H1 (cell line): ENCODE data around the gene LRRC25. TPM values are rescaled to one million over a fixed set of nuclear protein-coding genes. Genes with fewer than 3 reads are reported as not detected.
"Not testable (repeated sequence)": the region's sequence is repeated elsewhere in the genome, so short reads cannot be mapped to it uniquely, and the experiment has no call there.

Experiments used
- CTCF ChIA-PET: fragments of 300-600 bp; sonication (Branson Sonifier 250); formaldehyde crosslinking; loops from one replicate; lab custom pipeline; 2021; ENCODE audit not compliant: partially characterized antibody; lab: Charles Lee
- POLR2A ChIA-PET: fragments of 300-600 bp; sonication (Branson Sonifier 250); formaldehyde crosslinking; loops from one replicate; lab custom pipeline; 2021; ENCODE audit warnings: inconsistent platforms; ENCODE audit not compliant: partially characterized antibody; lab: Charles Lee
- DNase-seq, 2 experiments: peaks; one replicate each; pipeline versions ENCODE4 v3.0.0 to v3.0.0-alpha.2; 2010 to 2022; ENCODE audit warnings: low spot score in 2 of 2, low read depth in 1 of 2, mixed read lengths in 1 of 2
- FAIRE-seq: peaks from 2 replicates; lab custom pipeline; 2011; peaks lifted over from hg19 to GRCh38; lab: Jason Lieb, UNC
- H2AFZ ChIP-seq: 2 replicates; pipeline ENCODE4 v1.8.1; 2012; ENCODE audit warnings: low read length, inconsistent platforms
- H2AK5ac ChIP-seq: 2 replicates; pipeline ENCODE4 v1.6.1; 2013; ENCODE audit warnings: low read depth, low read length
- H2BK120ac ChIP-seq: replicated peaks from 2 replicates; pipeline ENCODE3; 2013; ENCODE audit warnings: low read depth, low read length, inconsistent platforms
- H2BK12ac ChIP-seq: 2 replicates; pipeline ENCODE4 v1.6.1; 2013; ENCODE audit warnings: low read depth, low read length
- H2BK15ac ChIP-seq: 2 replicates; pipeline ENCODE4 v1.6.1; 2013; ENCODE audit warnings: low read length
- H2BK20ac ChIP-seq: 2 replicates; pipeline ENCODE4 v1.6.1; 2013; ENCODE audit warnings: low read length
- H2BK5ac ChIP-seq: 2 replicates; pipeline ENCODE4 v1.6.1; 2013; ENCODE audit warnings: low read depth, low read length
- H3K14ac ChIP-seq: 2 replicates; pipeline ENCODE4 v1.6.1; 2013; ENCODE audit warnings: inconsistent platforms; ENCODE audit not compliant: insufficient read length
- H3K18ac ChIP-seq: 2 replicates; pipeline ENCODE4 v1.6.1; 2013; ENCODE audit warnings: low read length; ENCODE audit errors: extremely low read depth
- H3K23ac ChIP-seq: 2 replicates; pipeline ENCODE4 v1.6.1; 2013; ENCODE audit warnings: inconsistent platforms; ENCODE audit not compliant: insufficient read length
- H3K23me2 ChIP-seq: 2 replicates; pipeline ENCODE4 v1.6.1; 2013; ENCODE audit warnings: low read depth, low read length
- H3K27ac ChIP-seq: 2 replicates; pipeline ENCODE4 v1.6.1; 2011; ENCODE audit warnings: low read depth, low read length, inconsistent platforms
- H3K27me3 ChIP-seq, 4 experiments: replicated peaks in 1 of 4; 1 replicate in 1 of 4; 2 replicates in 3 of 4; pipeline versions ENCODE4 v1.6.1 to v1.8.1; 2011 to 2013; ENCODE audit warnings: low read length in 3 of 4, mild to moderate bottlenecking in 3 of 4, inconsistent platforms in 2 of 4, mixed read lengths in 2 of 4, moderate library complexity in 1 of 4; ENCODE audit not compliant: control insufficient read depth in 3 of 4, insufficient read depth in 3 of 4; ENCODE audit errors: extremely low read depth in 1 of 4
- H3K36me3 ChIP-seq, 4 experiments: 2 replicates each; pipeline versions ENCODE4 v1.6.1 to v1.8.1; 2011 to 2013; ENCODE audit warnings: mild to moderate bottlenecking in 4 of 4, low read length in 3 of 4, moderate library complexity in 2 of 4, control low read depth in 1 of 4, inconsistent platforms in 1 of 4; ENCODE audit not compliant: insufficient read depth in 4 of 4, control insufficient read depth in 2 of 4
- H3K4ac ChIP-seq: replicated peaks from 2 replicates; pipeline ENCODE3; 2013; ENCODE audit warnings: low read length, low read depth, mixed read lengths, inconsistent platforms; ENCODE audit not compliant: insufficient read length
- H3K4me1 ChIP-seq, 4 experiments: replicated peaks in 1 of 4; 1 replicate in 1 of 4; 2 replicates in 3 of 4; pipeline versions ENCODE4 v1.6.1 to v1.8.1; 2011 to 2013; ENCODE audit warnings: low read length in 3 of 4, inconsistent platforms in 2 of 4, mixed read lengths in 1 of 4; ENCODE audit not compliant: insufficient read depth in 4 of 4, control insufficient read depth in 3 of 4
- H3K4me2 ChIP-seq, 2 experiments: 2 replicates each; pipeline versions ENCODE4 v1.6.1 to v1.8.1; 2011 to 2013; ENCODE audit warnings: low read depth in 2 of 2, low read length in 2 of 2, control low read depth in 1 of 2, inconsistent platforms in 1 of 2, mild to moderate bottlenecking in 1 of 2; ENCODE audit not compliant: insufficient read depth in 1 of 2
- H3K4me3 ChIP-seq, 4 experiments: fragments of 200-600, 300-600 bp in 1 of 4; sonication (generic), shearing (Covaris generic), sonication (Bioruptor Twin) in 1 of 4; 2 replicates each; pipeline versions ENCODE4 v1.5.1 to v1.8.1; 2011 to 2016; ENCODE audit warnings: low read length in 4 of 4, low read depth in 3 of 4, control low read depth in 2 of 4, inconsistent platforms in 2 of 4, mild to moderate bottlenecking in 2 of 4, mixed read lengths in 1 of 4, moderate library complexity in 1 of 4; ENCODE audit not compliant: insufficient read depth in 2 of 4; ENCODE audit errors: extremely low read depth in 1 of 4
- H3K56ac ChIP-seq: replicated peaks from 2 replicates; pipeline ENCODE3; 2013; ENCODE audit warnings: low read depth, mild to moderate bottlenecking, mixed read lengths, low read length, inconsistent platforms; ENCODE audit not compliant: insufficient read length
- H3K79me1 ChIP-seq: 2 replicates; pipeline ENCODE4 v1.6.1; 2013; ENCODE audit warnings: low read depth, low read length, control low read depth
- H3K79me2 ChIP-seq, 2 experiments: 2 replicates each; pipeline versions ENCODE4 v1.6.1 to v1.8.1; 2012 to 2013; ENCODE audit warnings: low read length in 2 of 2, mild to moderate bottlenecking in 2 of 2, inconsistent platforms in 1 of 2; ENCODE audit not compliant: insufficient read depth in 2 of 2, control insufficient read depth in 1 of 2
- H3K9ac ChIP-seq, 4 experiments: replicated peaks in 1 of 4; 1 replicate in 1 of 4; 2 replicates in 3 of 4; pipeline versions ENCODE4 v1.6.1 to v1.8.1; 2011 to 2013; ENCODE audit warnings: low read depth in 3 of 4, low read length in 3 of 4, control low read depth in 2 of 4, mild to moderate bottlenecking in 2 of 4, moderate library complexity in 2 of 4, inconsistent platforms in 1 of 4; ENCODE audit errors: extremely low read depth in 1 of 4
- H3K9me3 ChIP-seq, 2 experiments: 2 replicates each; pipeline versions ENCODE4 v1.6.1 to v1.8.1; 2012 to 2013; ENCODE audit warnings: mild to moderate bottlenecking in 2 of 2, moderate library complexity in 2 of 2, control low read depth in 1 of 2, inconsistent platforms in 1 of 2, low read depth in 1 of 2, low read length in 1 of 2, mixed read lengths in 1 of 2; ENCODE audit not compliant: insufficient read depth in 2 of 2
- H4K20me1 ChIP-seq, 2 experiments: replicated peaks in 1 of 2; 2 replicates each; pipeline versions ENCODE3 to v1.8.1; 2011 to 2013; ENCODE audit warnings: inconsistent platforms in 2 of 2, low read length in 2 of 2, mild to moderate bottlenecking in 1 of 2; ENCODE audit not compliant: insufficient read depth in 2 of 2, control insufficient read depth in 1 of 2
- H4K5ac ChIP-seq: 2 replicates; pipeline ENCODE4 v1.6.1; 2013; ENCODE audit warnings: low read length, low read depth, mixed read lengths, inconsistent platforms; ENCODE audit not compliant: insufficient read length
- H4K8ac ChIP-seq: 2 replicates; pipeline ENCODE4 v1.8.0; 2013; ENCODE audit warnings: mild to moderate bottlenecking, moderate library complexity, low read length, inconsistent platforms; ENCODE audit not compliant: insufficient read depth; ENCODE audit errors: extremely low read depth
- H4K91ac ChIP-seq: replicated peaks from 2 replicates; pipeline ENCODE3; 2013; ENCODE audit warnings: low read length, mixed read lengths, inconsistent platforms; ENCODE audit not compliant: insufficient read length
- ASH2L ChIP-seq: fragments of 200-600, 300-600 bp; sonication (generic); IDR thresholded peaks from one replicate; pipeline ENCODE4 v1.7.1; 2017; ENCODE audit warnings: low read length
- HDAC2 ChIP-seq, 2 experiments: fragments of 300-600 bp in 1 of 2; sonication (generic) in 1 of 2; IDR thresholded peaks; 2 replicates each; pipeline ENCODE4 v1.6.1; 2011 to 2012; ENCODE audit warnings: low read depth in 2 of 2, low read length in 2 of 2, mild to moderate bottlenecking in 2 of 2, moderate library complexity in 2 of 2, borderline replicate concordance in 1 of 2, inconsistent platforms in 1 of 2
- NANOG ChIP-seq: IDR thresholded peaks from 2 replicates; pipeline ENCODE4 v1.6.1; 2011; ENCODE audit warnings: low read length, low read depth, mild to moderate bottlenecking, inconsistent platforms; ENCODE audit not compliant: insufficient read depth, poor library complexity, severe bottlenecking
- SIN3A ChIP-seq, 2 experiments: IDR thresholded peaks in 1 of 2; conservative IDR thresholded peaks in 1 of 2; 2 replicates each; pipeline ENCODE4 v1.6.1; 2011 to 2012; ENCODE audit warnings: low read length in 2 of 2, improper control_type of control experiment in 1 of 2, low read depth in 1 of 2, mild to moderate bottlenecking in 1 of 2
- SIX5 ChIP-seq: IDR thresholded peaks from 2 replicates; pipeline ENCODE4 v1.6.1; 2011; ENCODE audit warnings: mild to moderate bottlenecking, low read depth, low read length
- TCF12 ChIP-seq: IDR thresholded peaks from 2 replicates; pipeline ENCODE4 v1.6.1; 2011; ENCODE audit warnings: low read depth, mild to moderate bottlenecking, low read length
- WGBS, 2 experiments: shearing (Covaris generic) in 1 of 2; methylation state at CpG; one replicate each; pipeline versions ENCODE4 v1.1.6 to v1.1.7; 2013 to 2015; ENCODE audit warnings: low lambda C conversion rate in 2 of 2, mixed read lengths in 2 of 2, inconsistent platforms in 1 of 2, low coverage in 1 of 2, missing lambda C conversion rate in 1 of 2; ENCODE audit not compliant: insufficient replicate concordance in 2 of 2, insufficient coverage in 1 of 2, insufficient read length in 1 of 2; ENCODE audit errors: extremely low coverage in 1 of 2, missing lambda C conversion rate in 1 of 2; 5-methylcytosine and 5-hydroxymethylcytosine counted together
- polyA plus RNA-seq, 7 experiments: library from polyadenylated mRNA; depleted of rRNA in 3 of 7; stranded (reverse) in 5 of 7; unstranded in 2 of 7; fragments of >200 nt in 5 of 7; fragments of 200-250 nt in 2 of 7; gene quantifications; 1 replicate in 5 of 7; 2 replicates in 1 of 7; 4 replicates in 1 of 7; pipeline versions ENCODE4 v1.2.1 to v1.2.3, GENCODE V29; 2011 to 2013; ENCODE audit warnings: missing spikeins in 2 of 7, mixed read lengths in 2 of 7
- total RNA-seq: library from RNA; stranded (reverse); fragmentation: NEBNext Ultra II Directional; extraction: Animal tissue kit (Norgen Biotek cat#: 25700); gene quantifications from 2 replicates; pipeline ENCODE4 v1.2.1, GENCODE V29; 2021
- TF ChIP-seq, protein P1 (sequence below): IDR thresholded peaks from 2 replicates; pipeline ENCODE4 v1.6.1; 2012; ENCODE audit warnings: inconsistent platforms

Gene LRRC25
- total and polyA plus RNA-seq, 2 of the 8 experiments (the other 6 are each of a cell fraction or from before 2014, with no cell fraction given): 0.20 to 0.41 TPM

DNA sequence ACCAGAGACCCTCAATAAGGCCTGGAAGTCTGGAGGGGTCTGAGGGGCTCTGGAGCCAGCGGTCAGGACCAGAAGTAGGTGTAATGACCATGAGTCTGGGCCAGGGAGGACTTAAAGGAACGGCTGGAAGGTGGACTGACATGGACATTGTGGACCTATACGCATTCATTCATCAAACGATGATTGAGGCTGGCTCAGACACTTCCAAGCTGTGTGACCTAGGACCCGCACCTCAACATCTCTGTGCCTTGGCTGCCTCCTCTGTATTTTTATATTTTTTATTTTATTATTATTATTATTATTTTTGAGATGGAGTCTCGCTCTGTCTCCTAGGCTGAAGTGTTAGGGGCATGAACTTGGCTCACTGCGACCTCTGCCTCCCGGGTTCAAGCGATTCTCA, 9.3 kb upstream of the LRRC25 start (continued):
- TF ChIP-seq NANOG (no peak), TCF12 (no peak), SIN3A (conservative IDR thresholded peaks at IDR 0.05 in 1 of 2, IDR thresholded peaks at IDR 0.05 in 1 of 2; ENCODE audit: low read depth in 1 of 2, low read length in 2 of 2) (no peak), ASH2L (no peak), SIX5 (no peak), HDAC2 (IDR thresholded peaks at IDR 0.05; ENCODE audit: borderline replicate concordance in 1 of 2, low read depth in 2 of 2, low read length in 2 of 2) (no peak)
- TF ChIP-seq, protein P1, sequence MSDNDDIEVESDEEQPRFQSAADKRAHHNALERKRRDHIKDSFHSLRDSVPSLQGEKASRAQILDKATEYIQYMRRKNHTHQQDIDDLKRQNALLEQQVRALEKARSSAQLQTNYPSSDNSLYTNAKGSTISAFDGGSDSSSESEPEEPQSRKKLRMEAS: no peak

DNA sequence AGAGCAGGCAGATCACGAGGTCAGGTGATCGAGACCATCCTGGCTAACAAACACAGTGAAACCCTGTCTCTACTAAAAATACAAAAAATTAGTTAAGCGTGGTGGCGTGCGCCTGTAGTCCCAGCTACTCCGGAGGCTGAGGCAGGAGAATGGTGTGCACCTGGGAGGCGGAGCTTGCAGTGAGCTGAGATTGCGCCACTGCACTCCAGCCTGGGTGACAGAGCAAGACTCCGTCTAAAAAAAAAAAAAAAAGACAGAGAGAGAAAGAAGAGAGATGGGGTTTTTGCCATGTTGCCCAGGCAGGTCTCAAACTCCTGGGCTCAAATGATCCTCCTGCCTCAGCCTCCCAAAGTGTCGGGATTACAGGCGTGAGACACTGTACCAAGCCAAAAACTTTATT, 8.3 kb upstream of the LRRC25 start:
- not testable (repeated sequence) for H3K27me3 ChIP-seq, H3K4me1 ChIP-seq, H2BK20ac ChIP-seq, H4K91ac ChIP-seq, H2BK12ac ChIP-seq, H2BK15ac ChIP-seq, H3K56ac ChIP-seq, H3K9me3 ChIP-seq, H3K9ac ChIP-seq, H4K5ac ChIP-seq, H4K8ac ChIP-seq, DNase-seq, H3K18ac ChIP-seq, H3K14ac ChIP-seq, H2AFZ ChIP-seq, FAIRE-seq, H3K79me2 ChIP-seq, H3K79me1 ChIP-seq, H4K20me1 ChIP-seq, H3K4me2 ChIP-seq, H3K23me2 ChIP-seq, H3K36me3 ChIP-seq, H3K4me3 ChIP-seq, H2BK5ac ChIP-seq, H2AK5ac ChIP-seq, H3K4ac ChIP-seq, H2BK120ac ChIP-seq, H3K23ac ChIP-seq, H3K27ac ChIP-seq
- CTCF ChIA-PET: interaction anchor here (0.7 to 12.8 kb wide), 9 partner anchors 8 to 130 kb away, joined by 3 to 174 read pairs (median 4); partner anchors contain the start of genes GDF15 and LRRC25
- POLR2A ChIA-PET: interaction anchor here (0.7 to 1.6 kb wide), 4 partner anchors 13 to 312 kb away, joined by 3 to 7 read pairs (median 3); partner anchors contain the start of gene JUND
- 99% methylated on average over 4 of the region's 11 CpGs; no CpG with 5 or more reads in 1 of the 2 experiments for WGBS, 2 experiments
